ENCODE data around the gene HMG20A. TPM values are rescaled to one million over a fixed set of nuclear protein-coding genes. Genes with fewer than 3 reads are reported as not detected.

Gene HMG20A
- total and polyA plus RNA-seq, 10 of the 15 experiments (the other 5 are each of a cell fraction or from before 2014, with no cell fraction given), result 30.0 to 98.7 (median 46.8) TPM

DNA sequence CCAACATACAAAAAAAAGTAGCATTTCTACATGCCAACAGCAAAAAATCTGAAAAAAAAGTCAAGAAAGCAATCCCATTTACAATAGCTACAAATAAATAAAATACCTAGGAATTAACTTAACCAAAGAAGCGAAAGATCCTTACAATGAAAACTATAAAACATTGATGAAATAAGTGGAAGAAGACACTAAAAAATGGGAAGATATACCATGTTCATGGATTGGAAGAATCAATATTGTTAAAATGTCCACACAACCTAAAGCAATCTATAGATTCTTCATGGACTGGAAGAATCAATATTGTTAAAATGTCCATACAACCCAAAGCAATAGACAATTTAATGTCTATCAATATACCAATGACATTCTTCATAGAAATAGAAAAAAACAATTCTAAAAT lies 21.8 kb upstream of the HMG20A start (continued):
- TF ChIP-seq TCF7 (IDR thresholded peaks at IDR 0.05; ENCODE audit: borderline replicate concordance) (no peak), PAX5 (IDR thresholded peaks at IDR 0.05; ENCODE audit: borderline replicate concordance, low read depth, low read length) (no peak)
- TF ChIP-seq, protein P1, sequence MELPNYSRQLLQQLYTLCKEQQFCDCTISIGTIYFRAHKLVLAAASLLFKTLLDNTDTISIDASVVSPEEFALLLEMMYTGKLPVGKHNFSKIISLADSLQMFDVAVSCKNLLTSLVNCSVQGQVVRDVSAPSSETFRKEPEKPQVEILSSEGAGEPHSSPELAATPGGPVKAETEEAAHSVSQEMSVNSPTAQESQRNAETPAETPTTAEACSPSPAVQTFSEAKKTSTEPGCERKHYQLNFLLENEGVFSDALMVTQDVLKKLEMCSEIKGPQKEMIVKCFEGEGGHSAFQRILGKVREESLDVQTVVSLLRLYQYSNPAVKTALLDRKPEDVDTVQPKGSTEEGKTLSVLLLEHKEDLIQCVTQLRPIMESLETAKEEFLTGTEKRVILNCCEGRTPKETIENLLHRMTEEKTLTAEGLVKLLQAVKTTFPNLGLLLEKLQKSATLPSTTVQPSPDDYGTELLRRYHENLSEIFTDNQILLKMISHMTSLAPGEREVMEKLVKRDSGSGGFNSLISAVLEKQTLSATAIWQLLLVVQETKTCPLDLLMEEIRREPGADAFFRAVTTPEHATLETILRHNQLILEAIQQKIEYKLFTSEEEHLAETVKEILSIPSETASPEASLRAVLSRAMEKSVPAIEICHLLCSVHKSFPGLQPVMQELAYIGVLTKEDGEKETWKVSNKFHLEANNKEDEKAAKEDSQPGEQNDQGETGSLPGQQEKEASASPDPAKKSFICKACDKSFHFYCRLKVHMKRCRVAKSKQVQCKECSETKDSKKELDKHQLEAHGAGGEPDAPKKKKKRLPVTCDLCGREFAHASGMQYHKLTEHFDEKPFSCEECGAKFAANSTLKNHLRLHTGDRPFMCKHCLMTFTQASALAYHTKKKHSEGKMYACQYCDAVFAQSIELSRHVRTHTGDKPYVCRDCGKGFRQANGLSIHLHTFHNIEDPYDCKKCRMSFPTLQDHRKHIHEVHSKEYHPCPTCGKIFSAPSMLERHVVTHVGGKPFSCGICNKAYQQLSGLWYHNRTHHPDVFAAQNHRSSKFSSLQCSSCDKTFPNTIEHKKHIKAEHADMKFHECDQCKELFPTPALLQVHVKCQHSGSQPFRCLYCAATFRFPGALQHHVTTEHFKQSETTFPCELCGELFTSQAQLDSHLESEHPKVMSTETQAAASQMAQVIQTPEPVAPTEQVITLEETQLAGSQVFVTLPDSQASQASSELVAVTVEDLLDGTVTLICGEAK (IDR thresholded peaks at IDR 0.05; ENCODE audit: borderline replicate concordance), result no peak

- POLR2A ChIA-PET, result no interaction called here
Measured at GRCh38 chr15:77400258-77400657, 20.4 kb upstream of the HMG20A start.

More at GRCh38 chr15:77400258-77400657, 20.4 kb upstream of the HMG20A start:
- Histone ChIP-seq H4K20me1 (ENCODE audit: control insufficient read depth, insufficient read depth) (no peaks in the 10 kb centered on the region), H3K27me3 (replicated peaks in 1 of 2; ENCODE audit: control insufficient read depth in 2 of 2, insufficient read depth in 2 of 2, low read length in 1 of 2) (no peaks in the 10 kb centered on the region), H3K4me3 (no peak overlapping the region), H3K4me2 (ENCODE audit: control insufficient read depth, insufficient read depth) (no peak overlapping the region), H3K4me1 (ENCODE audit: control insufficient read depth, insufficient read depth, low read length) (0 out of 2 replicates have a peak, but pooled peaks cover 2% of the 10 kb centered on the region), H3K9ac (ENCODE audit: control insufficient read depth, insufficient read depth, low read length) (no peak overlapping the region), H3K36me3 (ENCODE audit: control insufficient read depth in 2 of 2, insufficient read depth in 2 of 2, low read length in 1 of 2) (no peaks in the 10 kb centered on the region), H3K9me3 (replicated peaks; ENCODE audit: control insufficient read depth, insufficient read depth, low read length) (peaks cover 7% of the 10 kb centered on the region; the same call in 2 of the 3 replicates), H3K27ac (ENCODE audit: control insufficient read depth, insufficient read depth) (no peak overlapping the region), H3K79me2 (ENCODE audit: control insufficient read depth, insufficient read depth, low read length) (no peaks in the 10 kb centered on the region; the same call in 1 of the 2 replicates), H2AFZ (ENCODE audit: control insufficient read depth, low read depth, low read length) (no peak overlapping the region)
- ChIA-PET RAD21 (ENCODE audit: unreplicated experiment) (interaction anchor here (1.1 kb wide), 1 partner anchor 10 kb away, joined by 3 read pairs; no protein-coding TSS in a partner anchor), CTCF (interaction anchor here (0.7 to 2.4 kb wide), 4 partner anchors 10 to 281 kb away, joined by 3 to 6 read pairs (median 4); no protein-coding TSS in a partner anchor), SMC1A (ENCODE audit: uncharacterized antibody, unreplicated experiment) (interaction anchor here (0.8 kb wide), 1 partner anchor 18 kb away, joined by 4 read pairs; no protein-coding TSS in a partner anchor)
- no peak for FAIRE-seq
- BruUV-seq (replicated peaks), result no TSS peak
- intact Hi-C loops (cut with micrococcal nuclease; ENCODE audit: unreplicated experiment), result no loop called here
- no peak for DNase-seq (ENCODE audit: low read depth, low spot score)
- no peak for ATAC-seq
- 95% methylated on average over 1 of the region's 1 CpG for WGBS (ENCODE audit: insufficient coverage, insufficient replicate concordance, low lambda C conversion rate, missing lambda C conversion rate)
- TF ChIP-seq HDAC6 (IDR thresholded peaks at IDR 0.05; ENCODE audit: unreplicated experiment), result no peak
- no peak for TF ChIP-seq POU2F2 (IDR thresholded peaks at IDR 0.05; ENCODE audit: borderline replicate concordance, low read depth, low read length)
- TF ChIP-seq ZNF217 (IDR thresholded peaks at IDR 0.05), result 0 out of 2 replicates have a peak, but pooled peaks have one; percentile 49
- TF ChIP-seq RELA (IDR thresholded peaks at IDR 0.05; ENCODE audit: borderline replicate concordance, partially characterized antibody), result no peak
- TF ChIP-seq, protein P2, sequence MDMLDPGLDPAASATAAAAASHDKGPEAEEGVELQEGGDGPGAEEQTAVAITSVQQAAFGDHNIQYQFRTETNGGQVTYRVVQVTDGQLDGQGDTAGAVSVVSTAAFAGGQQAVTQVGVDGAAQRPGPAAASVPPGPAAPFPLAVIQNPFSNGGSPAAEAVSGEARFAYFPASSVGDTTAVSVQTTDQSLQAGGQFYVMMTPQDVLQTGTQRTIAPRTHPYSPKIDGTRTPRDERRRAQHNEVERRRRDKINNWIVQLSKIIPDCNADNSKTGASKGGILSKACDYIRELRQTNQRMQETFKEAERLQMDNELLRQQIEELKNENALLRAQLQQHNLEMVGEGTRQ (IDR thresholded peaks at IDR 0.05; ENCODE audit: borderline replicate concordance, low read depth, low read length), result no peak
- TF ChIP-seq SP1 (IDR thresholded peaks at IDR 0.05; ENCODE audit: low read depth, low read length), result no peak
- in situ Hi-C loops (cut with MboI), result no loop called here
